GM19099 (cell line): ENCODE results near the gene SLC45A1.

Experiments used
- POLR2A ChIP-seq: IDR thresholded peaks from 3 replicates; pipeline ENCODE4 v1.6.1; 2011; ENCODE audit warnings: low read depth; ENCODE audit not compliant: insufficient read length; ENCODE audit errors: extremely low read depth

The SLC45A1 gene

DNA sequence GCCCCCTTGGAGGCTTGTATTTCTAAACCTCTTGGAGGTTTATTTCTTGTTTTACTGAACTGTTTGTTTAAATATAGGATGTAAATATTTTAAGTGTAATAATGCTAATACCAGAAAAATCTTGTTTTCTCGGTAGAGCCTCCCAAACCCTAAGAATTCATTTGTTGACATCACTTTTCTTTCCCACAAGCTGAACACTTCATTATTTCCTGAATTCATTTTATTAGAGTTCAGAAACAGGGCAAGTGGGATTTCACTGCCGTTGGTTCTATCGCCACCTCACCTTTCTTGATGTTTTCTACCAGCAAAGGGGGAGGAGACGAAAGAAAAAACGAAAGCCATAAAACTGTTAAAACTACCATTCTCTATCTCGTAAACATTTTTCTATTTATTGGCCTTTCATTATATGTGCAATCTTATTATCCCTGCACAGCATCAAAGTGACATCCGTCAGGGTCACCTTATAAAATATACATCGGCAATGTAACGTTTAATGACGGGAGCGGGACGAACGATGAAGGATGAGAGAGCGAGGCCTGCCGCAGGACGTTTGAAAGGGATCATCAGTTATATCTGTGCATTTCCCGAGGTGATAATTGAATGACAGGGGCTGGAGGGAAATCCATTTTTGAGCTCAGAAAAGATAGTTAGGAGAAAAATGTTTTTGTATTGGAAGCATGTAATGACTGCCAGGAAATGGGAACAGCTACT lies 59.5 kb downstream of the SLC45A1 start:
- no peak for TF ChIP-seq POLR2A

DNA sequence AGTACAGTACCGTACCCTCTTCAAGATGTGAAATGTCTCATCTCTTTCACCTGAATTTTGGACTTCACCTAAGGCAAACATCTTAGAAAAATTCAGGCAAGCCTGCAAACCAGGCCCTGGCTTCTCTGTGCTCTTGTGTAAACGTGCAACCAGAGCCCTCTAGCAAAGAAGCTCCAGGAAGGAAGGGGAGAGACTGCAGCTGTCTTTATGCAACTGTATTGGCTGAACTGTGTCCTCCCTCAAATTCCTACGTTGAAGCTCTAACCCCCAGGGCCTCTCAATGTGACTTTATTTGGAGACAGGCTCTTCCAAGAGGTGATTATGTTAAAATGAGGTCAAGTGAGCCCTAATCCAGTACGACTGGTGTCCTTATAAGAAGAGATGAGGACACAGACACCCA lies 60.3 kb downstream of the SLC45A1 start:
- TF ChIP-seq POLR2A, result no peak

DNA sequence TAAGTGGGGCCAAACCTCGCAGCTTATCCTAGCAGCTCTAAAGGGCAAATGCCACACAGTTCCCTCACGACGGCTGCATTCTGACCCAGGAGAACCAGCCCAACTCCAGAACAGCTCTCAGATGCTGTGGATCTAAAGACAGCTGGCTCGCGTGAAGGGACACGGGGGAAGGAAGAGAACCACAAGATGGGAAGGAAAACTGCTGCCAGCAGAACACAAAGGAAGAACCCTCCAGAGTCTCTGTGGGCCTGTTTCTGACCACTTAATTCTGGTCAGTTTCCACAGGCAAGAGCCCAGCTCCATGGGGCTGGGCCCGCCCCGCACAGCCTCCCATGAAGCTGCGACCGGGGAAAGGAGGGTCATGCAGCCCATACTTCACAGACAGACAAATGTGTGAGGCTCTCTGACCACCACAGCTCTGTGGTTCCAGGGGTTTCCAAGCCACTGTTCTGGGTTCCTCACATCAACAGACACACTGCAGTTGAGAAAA lies 61.1 kb downstream of the SLC45A1 start:
- TF ChIP-seq POLR2A, result no peak

DNA sequence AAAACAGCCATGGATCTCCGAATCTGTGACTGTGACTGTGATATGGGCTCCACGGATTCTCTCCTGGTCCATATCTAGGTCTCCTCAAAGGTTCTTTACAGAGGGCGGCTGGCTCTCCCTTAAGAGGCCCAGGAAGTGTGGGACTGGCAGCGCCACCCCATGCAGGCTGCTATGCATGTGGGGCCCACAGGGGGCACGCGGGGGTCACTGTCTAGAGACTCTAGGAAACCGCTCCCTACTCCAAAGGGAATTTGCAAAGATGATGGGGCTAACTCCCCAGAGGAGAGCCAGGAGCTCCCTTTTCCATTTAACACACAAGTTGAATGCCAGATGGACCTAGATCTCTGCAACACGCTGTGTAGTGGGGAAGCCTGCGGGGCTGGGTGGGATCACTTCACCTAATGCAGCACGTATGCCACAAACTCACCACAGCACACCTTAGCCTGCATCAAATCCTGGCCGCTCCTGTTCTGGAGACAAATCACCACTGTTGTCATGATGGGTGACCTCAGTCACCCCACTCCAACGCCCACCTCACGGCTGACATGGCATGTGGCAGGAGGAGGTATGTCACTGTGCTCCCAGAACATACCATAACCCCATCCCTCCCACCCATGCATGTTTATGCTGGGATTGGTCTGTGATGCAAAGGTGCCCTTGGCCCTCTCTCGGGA lies 61.7 kb downstream of the SLC45A1 start:
- no peak for TF ChIP-seq POLR2A

- no peak for TF ChIP-seq POLR2A
Observed at GRCh38 chr1:8381618-8382017, 63.7 kb downstream of the SLC45A1 start.

DNA sequence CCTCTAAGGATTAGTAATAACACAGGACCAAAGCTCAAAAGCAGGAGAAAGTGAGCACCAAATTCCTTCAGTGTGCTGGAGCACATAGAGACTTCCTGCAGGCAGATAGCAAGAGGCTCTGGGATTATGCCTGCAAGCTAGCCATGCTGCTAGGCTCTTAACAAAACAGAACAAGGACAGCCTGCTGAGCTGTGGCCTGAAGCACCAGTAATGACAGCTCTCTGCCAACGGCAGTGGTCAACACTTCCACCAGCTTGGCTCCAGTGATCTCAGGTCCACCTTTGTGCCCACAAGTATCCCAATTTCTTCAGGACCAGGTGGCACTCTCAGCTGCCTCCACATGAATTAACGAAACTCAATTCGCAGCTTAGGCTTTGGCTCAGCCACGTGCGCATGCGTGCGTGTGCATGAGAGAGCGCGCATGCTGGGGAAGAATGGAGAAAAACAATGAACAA lies 64.2 kb downstream of the SLC45A1 start:
- TF ChIP-seq POLR2A, result no peak

GRCh38 chr1:8382608-8383505 lies 64.9 kb downstream of the SLC45A1 start:
- TF ChIP-seq POLR2A, result no peak

DNA sequence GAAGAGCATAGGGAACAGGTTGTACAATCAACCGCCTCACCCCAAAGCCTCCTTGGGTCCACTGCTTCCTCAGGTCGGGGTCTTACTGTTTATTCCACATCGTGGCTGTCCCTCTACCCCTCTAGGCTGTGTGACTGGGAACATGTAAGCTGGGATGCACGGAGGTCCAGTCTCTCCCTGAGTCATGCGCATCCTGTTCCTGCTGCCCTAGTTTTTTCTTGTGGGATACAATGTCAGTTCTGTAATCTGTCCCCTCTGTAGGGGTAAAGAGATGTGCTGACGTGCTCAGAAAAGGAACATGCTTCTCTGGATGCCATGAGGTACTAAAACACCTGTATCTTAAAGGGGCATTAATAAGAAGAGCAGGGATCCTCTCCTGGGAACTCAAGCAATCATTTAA lies 66.2 kb downstream of the SLC45A1 start:
- no peak for TF ChIP-seq POLR2A

DNA sequence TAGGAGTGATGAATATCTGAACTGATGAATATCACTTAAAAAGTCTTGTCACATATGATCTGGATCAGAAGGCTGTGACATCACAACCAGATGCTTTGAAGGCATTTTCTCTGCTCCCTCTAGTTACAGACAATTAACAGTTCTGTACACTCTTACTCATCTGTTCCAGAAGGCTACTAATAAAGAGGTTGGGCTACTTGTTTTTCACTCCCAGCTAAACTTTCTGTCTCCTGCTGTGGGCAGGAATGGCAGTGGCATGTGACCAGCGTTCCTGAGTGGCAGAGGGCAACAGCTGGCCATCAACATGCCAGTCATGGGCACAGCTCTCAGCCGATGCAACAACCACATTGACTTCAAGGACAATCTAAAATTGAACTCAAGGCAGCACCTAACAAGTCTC lies 66.7 kb downstream of the SLC45A1 start:
- no peak for TF ChIP-seq POLR2A

DNA sequence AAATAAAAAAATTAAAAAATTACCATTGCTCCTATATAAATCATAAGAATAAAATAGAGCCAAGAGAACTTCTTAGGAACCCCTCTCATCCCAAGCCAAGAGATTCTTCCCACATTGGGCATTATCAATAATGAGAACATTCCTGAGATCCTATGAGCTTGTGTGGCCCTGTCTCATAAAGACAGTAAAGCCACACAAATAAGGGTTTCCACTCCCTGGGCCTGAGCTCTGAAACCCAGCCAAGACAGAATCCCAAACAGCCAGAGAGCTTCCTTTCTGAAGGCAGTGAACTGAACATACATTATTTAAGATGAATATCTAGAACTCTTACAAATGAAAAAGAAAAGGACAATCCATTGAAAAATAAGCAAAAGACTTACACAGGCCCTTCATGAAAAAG lies 68.3 kb downstream of the SLC45A1 start:
- no peak for TF ChIP-seq POLR2A

DNA sequence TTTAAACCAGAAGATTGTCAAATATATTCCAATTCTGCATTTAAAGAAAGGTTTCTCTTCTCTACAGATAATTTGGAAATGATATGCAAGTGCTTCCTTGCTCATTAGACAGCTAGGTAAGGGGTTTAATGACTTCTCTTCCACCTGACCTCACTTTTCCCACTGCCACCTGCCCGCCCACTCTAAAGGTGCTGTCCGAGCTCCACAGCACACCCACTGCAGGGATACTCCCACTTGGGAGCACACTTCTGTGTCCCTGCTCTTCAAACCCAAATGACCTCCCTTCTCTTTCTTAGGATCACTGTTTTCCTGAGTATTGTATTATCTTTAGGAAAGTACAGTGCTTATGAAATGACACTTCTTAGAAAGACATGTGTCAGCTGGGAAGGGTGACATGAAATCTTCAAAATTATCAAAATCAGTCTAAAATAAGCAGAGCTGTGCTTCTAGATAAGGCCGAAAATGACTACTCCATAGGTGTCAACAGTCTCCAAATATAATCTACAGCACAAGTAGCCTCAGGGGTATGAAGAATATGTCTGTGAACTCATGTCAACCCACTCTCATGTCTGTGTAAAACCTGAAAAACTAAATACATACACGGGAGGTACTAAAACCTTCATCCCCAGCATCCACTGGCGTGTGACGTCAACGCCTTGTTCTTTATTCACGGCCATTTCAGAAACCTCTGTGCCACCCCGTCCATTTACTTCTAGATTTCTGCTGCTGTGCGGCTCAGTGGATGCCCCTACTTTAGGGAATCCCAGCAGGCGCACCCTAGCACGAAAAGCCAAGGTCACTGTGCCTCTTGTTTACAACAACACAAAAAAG lies 71.0 kb downstream of the SLC45A1 start:
- no peak for TF ChIP-seq POLR2A

DNA sequence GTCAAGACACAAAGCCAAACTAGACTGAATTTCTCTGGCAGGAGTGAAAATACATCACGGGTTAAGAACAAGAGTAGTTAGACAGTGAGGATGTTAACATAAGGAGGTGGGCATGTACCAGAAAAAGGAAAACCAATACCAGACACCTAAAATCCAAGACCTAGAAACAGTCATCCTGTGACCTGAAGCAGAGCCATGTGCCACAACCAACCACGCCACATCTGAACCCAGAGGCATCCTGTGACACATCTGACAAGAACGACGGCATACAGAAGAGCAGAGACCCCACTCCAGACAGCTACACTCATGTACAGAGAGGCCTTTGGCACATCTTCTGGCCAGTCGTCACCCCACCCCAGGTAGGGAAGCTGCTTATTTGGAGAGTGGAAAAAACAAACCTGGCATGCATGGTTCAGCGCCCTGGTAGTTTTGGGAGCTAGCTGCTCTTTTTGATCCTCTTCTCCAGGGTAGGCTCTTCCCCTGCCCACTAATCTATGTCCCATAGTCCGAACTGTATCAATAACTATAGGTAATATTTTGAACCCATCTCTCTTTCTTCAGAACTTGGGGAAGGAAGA lies 72.1 kb downstream of the SLC45A1 start:
- TF ChIP-seq POLR2A, result no peak

DNA sequence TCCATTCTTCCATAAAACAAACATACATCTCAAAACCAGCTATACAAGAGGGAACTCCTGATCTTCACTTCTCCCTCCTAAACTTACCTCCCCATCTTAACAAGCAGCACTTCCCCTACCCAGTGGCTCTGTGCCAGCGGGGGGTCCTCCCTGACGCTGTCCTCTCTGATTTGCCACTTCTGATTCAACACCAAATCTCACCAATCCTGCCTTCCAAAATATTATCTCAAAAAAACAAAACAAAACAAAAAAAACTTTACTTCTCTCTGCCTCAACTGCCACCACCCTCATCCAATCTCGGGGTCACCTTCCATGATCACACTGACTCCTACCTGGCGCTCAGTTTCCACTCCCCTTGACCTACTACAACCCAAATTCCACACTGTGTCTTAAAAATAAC lies 72.8 kb downstream of the SLC45A1 start:
- no peak for TF ChIP-seq POLR2A

DNA sequence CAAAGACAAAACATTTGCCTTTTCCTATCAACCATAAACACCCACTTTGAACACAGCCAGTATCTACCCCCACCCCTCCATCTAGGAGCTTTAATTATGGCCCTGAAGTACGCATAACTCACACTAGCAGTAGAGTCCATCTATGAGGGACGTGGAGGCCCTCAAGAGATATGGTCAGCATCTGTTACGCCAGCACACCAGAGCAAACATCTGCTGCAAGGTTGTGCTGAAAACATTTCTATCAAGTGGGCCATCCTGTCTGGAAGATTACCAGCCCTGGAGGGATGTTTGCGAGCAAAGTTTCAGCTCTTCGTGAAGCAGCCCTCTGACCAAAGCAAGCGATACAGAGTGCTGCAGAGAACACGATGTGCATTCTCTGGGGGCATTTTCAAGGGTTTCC lies 74.6 kb downstream of the SLC45A1 start:
- TF ChIP-seq POLR2A, result no peak
